SU-DHL-6 (cell line): Measurements from ENCODE around the gene USP47.

Experiments used
- EZH2phosphoT487 ChIP-seq: fragments of 200-600 bp; sonication (generic), shearing (Covaris generic); conservative IDR thresholded peaks from 2 replicates; pipeline ENCODE4 v1.6.1; 2018; ENCODE audit warnings: mild to moderate bottlenecking, antibody characterized with exemption, low read length, moderate library complexity, mixed read lengths
- TF ChIP-seq, protein P1 (sequence below): fragments of 200-600 bp; sonication (generic); IDR thresholded peaks from one replicate; pipeline ENCODE4 v1.5.1; 2017; ENCODE audit warnings: antibody characterized with exemption, mild to moderate bottlenecking, low read length, moderate library complexity; ENCODE audit not compliant: insufficient read depth, poor library complexity, severe bottlenecking

- TF ChIP-seq, protein P1, sequence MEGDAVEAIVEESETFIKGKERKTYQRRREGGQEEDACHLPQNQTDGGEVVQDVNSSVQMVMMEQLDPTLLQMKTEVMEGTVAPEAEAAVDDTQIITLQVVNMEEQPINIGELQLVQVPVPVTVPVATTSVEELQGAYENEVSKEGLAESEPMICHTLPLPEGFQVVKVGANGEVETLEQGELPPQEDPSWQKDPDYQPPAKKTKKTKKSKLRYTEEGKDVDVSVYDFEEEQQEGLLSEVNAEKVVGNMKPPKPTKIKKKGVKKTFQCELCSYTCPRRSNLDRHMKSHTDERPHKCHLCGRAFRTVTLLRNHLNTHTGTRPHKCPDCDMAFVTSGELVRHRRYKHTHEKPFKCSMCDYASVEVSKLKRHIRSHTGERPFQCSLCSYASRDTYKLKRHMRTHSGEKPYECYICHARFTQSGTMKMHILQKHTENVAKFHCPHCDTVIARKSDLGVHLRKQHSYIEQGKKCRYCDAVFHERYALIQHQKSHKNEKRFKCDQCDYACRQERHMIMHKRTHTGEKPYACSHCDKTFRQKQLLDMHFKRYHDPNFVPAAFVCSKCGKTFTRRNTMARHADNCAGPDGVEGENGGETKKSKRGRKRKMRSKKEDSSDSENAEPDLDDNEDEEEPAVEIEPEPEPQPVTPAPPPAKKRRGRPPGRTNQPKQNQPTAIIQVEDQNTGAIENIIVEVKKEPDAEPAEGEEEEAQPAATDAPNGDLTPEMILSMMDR = no peak
- no peak for TF ChIP-seq EZH2phosphoT487
These were observed 162.0 kb downstream of the USP47 start for GRCh38 chr11:12003815-12004214.
